Epidermal melanocyte (primary cell): Measurements from ENCODE around the gene PCSK6.

ENCODE experiments used
- DNase-seq: peaks from one replicate; pipeline ENCODE4 v3.0.0; 2011; ENCODE audit warnings: low spot score; ENCODE audit not compliant: insufficient read length

Gene PCSK6

GRCh38 chr15:101483462-101483861 lies 6.0 kb downstream of the PCSK6 start:
- DNase-seq, result no peak

DNA sequence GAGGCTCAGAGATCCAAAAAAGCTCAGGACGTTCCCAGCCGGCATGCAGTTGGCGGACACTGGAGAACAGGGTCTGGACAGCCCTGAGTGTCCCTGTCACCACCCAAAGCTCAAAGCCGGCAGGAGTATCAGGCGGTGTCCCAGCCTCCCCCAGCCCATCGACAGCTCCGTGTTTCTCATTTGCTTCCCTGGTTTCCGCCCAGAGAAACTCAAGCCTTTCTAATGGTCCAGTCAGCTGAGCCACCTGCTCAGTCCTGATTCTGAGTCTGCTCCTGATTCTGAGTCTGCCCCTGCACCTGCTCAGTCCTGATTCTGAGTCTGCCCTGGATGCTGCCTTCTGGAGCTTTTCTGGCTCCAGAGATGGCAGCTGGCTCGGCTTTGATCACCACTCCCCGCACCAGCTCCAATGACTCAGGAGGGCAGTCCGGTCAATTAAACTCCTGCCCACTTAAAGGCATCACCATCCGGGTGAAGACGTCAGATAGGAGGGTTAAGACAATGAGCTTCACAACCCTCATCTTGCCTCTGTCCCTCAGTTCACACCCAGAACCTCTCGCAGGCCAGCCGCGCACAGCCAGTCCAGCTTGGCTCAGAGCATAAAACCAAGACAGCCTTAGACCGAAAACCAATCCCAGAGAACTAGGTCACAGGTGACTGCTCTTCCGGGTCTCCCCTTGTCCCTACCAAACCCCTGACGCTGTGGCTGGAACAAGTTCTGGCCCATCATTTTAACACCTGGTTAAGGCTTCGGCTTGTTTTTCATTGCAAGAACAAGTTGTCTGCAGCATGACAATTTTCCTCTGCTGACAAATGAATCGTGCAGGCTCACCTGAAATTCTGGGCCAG lies 6.8 kb downstream of the PCSK6 start:
- no peak for DNase-seq

- DNase-seq, result no peak
These were observed 7.5 kb downstream of the PCSK6 start for GRCh38 chr15:101481917-101482525.

- no peak for DNase-seq
These were observed 8.2 kb downstream of the PCSK6 start for GRCh38 chr15:101481381-101481705.

- DNase-seq, result no peak
These were observed 8.7 kb downstream of the PCSK6 start for GRCh38 chr15:101480613-101481380.

DNA sequence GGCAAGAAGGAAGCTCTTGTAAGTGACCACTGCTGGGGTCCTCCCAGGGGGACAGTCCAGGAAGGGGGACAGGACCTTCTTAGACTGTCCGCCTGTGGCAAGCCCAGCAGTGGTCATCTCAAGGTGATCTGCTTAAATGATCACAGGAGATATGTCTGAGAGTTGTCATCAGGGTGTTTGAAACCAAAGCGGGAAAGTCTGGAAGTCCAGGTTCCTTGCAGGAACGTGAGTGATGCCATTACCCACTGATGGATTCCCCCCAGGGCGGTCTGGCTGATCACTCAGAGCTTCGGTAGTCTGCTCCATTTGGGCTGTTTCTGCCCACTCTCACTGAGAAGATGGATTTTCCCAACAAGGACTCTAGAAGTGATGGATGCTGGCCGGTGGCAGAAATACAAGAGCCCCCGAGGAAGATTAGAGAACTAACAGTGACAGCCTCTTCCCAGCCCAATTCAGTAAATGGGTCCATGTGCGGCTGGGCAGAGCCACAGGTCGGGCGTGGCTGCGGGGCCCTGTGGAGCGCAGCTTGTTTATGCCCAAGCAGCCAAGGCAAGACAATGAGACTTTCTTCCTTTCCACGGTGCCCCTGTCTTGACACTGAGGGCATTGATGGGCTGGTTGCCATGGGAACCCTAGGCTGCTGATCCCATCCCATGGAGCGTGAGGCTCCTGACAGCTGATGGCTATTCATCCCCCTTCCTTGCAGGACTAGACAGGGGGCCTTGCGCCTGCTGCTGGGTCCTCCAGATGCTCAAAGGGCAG lies 9.5 kb downstream of the PCSK6 start:
- DNase-seq, result no peak

DNA sequence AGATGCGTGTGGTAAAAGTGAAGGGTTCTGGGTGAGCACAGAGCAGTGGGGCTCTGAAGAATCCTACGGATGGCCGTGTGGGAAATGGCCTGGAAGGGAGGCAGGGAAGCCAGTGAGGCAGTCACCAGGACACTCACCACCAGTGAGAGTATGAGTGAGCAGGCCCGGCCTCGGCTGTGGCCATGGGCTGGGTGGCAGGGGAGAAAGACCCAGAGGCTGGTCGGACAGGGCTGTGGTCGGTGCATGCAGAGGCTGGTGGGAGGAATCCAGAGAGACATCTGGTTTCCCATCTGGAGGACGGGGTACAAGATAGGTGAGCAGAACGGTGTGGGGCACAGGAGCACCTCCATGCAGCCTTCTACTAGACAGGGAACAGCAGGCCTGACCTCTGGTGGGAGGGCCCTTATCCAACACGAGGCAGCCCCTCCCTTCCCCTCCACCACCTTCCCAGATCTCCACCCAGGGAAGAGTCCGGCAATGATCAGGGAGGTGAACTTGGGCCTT lies 10.1 kb downstream of the PCSK6 start:
- no peak for DNase-seq

DNA sequence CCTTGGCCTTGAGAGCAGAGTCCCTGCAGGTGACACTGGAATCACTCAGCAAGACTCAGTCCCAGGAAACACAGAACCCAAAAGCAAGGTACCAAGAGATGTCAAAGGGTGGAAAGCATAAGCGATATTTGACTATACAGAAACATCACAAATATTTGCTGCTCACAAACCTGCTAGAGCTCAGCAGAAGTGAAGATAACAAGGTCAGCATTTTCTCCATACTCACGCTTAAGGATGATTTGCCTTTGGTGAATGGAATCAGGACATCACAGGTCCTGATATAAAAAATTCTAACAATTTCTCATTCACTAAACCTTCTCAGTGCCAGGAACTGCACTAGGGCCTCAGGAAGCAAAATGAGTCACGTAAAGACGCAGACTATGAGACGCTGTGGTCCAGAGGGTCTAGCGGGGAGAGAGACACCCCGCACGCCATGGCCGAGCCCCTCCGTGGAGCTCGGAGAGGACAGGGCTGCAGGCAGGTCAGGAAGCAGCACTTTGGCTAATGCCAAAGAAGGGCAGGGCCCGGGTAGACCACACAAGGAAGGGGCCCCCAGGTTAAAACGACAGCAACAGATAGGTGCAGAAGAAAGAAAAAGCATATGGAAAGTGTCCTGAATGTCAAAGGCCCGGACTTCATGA lies 10.7 kb downstream of the PCSK6 start:
- no peak for DNase-seq

DNA sequence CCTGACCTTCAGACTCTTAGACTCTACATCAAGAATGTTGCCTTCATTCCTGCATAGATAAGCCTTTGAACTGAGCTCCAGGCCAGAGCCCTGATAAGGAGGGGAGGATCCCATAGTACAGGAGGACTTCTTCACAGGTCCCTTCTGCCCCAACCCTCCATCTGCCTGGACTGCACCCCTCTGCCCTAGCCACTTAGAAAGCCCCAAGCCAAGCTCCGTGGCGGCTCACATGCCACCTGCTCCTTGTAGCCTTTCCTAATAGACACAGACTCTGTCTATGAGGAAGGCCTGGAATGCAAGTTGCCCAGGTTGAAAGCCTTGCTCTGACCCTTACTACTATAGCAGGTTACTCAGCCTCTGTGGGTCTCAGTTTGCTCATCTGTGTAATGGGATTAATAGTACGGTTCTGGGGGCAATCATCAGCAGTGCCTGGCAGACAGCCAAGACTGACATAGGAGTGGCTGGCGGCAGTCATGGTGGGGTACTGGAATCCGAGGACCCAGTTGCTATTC lies 11.6 kb downstream of the PCSK6 start:
- DNase-seq, result no peak

DNA sequence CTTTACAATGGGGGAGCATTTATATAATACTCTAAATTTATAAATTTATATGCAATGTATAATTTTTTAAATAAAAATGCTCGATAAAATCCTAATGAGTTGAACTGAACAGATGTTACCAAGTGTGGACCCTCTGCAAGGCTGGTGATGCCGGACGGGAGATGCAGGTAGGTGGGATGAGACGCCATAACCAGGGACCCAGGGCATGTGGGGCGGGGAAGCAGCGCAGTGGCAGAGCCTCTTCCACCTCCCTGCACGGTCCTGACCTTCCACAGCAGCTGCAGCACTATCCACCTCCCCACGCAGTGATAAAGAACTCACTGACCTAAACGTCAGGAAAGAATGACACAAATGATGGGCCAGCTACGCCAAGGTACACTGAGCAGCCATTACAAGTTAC lies 12.8 kb downstream of the PCSK6 start:
- DNase-seq, result no peak

- DNase-seq, result no peak
These were observed 14.5 kb downstream of the PCSK6 start for GRCh38 chr15:101474983-101475382.

DNA sequence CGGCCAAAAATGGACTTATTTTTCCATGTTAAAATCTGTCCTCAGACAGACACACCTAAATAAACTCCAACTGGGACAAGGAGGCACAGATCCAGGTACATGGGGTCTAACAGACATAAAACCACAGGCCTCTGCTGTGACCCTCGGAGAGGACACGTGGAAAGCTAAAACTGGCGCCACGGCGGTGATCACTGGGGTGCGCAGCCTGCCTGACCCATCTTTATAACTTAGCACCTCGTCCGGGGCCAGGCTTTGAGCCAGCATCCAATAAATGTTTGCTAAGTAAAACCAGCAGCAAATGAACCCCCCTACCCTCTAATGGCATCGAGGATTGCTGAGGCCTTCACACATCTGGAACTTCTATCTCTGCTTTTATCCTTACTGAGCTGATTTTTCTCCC lies 15.3 kb downstream of the PCSK6 start:
- no peak for DNase-seq

- DNase-seq, result no peak
These were observed 17.5 kb downstream of the PCSK6 start for GRCh38 chr15:101472033-101472432.

DNA sequence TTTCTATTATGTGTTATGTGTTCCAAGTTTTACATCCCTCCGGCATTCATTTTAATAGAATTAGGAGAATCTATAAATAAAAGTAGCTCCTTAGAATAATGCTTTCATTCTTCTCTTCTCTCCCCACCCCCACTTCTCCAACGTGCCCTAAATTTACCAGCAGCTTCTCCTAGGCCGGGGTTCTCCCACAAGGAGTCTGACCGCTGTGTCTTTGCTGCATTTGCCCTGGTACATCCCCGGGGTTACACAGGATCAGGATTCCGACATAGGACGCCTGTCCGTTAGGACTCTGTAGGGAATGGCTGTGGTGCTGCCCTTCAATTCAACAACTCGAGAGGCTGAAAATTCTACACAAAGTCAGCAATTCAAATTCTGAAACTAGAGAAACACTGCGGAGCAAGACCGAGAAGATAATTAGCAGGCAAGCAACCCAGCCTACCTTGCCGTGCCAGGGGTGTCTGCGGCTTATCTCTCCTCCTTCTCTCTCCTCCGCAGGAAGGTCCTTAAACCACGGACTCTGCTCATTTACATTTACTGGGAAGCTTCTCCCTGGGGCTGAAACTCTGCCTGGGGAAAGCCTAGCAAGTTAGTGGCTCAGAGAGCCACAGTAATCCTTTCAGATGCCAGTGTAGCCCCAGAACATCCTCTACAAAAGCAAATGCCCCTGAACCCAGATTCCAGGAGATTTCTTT lies 18.8 kb downstream of the PCSK6 start:
- DNase-seq, result peak; percentile 62

GRCh38 chr15:101469520-101470288 lies 19.8 kb downstream of the PCSK6 start:
- DNase-seq, result no peak

DNA sequence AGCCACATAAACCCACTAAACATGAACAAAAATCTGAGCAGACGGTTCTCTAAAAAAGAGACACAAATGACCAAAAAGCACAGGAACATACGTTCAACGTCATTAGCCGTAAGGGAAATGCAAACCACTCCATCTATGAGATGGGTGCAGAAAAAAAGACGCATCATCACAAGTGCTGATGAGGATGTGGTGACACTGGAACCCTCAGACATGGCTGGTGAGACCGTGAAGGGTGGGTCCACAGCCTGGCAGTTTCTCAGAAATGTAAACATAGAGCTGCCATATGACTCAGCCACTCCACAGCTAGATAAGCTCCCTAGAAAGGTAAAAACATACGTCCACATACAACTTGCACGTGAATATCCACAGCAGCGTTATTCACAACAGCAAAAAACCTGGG lies 23.3 kb downstream of the PCSK6 start:
- no peak for DNase-seq

DNA sequence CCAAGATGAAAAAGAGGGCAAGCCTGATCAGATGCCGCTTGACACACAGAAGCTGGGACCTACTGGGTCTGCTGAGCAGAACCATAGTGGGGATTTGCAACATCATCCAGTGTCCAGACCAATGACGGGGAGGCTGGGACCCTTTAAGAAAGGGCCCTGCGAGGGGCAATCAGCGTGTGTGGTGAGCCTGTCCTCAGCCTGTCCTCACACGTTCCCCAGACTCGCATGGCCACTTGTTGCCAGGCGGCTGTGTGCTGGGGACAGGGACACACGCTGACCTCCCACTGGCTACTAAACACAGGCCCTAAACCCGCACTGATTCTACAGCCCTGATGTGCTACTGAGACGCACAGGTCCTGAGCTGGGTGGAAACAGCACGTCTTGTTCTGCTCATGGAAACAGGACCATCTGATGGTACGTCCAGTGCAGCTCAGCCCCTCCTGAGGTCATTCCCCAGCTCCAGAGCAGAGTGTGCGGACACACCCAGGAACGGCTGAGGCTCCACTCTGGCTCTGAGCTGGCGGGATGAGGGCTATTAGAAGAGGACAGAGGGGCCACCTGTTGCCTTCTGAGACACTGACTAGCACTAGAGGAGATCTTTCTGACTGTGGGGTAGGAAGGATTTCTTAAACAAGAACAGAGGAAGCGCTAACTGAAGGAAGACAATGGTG lies 24.4 kb downstream of the PCSK6 start:
- no peak for DNase-seq

DNA sequence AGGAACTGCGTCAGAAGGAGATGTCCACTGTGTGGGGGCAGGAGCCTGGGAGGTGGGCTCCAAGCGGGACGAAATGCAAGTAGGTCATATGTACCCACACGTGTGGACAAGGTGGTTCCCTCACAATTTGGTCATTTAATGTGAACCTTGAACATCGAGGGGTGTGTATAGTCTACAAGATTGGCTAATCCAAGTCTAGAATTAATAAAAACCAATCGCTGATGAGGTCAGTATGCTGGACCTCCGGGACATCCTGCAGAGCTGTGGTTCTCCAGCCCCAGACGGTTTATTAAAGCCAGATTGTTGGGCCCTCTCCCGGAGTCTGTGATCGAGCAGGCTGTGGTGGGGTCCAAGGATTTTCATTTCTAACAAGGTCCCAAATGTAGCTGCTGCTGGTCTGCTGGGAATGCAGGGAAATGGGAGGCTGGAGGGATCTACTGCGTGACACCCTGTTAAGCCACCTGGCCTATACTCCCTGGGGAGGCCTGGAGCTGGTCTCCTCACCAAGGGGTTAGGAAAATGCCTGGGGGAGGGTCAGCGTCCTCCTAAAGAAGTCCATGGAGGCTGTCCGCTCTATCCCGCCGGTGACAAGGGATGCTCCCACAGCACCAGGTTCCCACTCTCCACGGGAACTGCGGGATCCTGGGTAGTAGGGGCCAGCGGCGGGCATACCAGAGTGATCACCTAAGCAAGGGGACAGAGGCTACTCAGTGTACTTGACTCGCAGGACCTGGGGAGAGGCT lies 25.1 kb downstream of the PCSK6 start:
- no peak for DNase-seq
